HG03354 (cell line): ENCODE results near the gene BAIAP2L2.
"Not testable (repeated sequence)": the region's sequence is repeated elsewhere in the genome, so short reads cannot be mapped to it uniquely, and the experiment has no call there.

Experiments used
- ATAC-seq: cut with Tn5 transposase; IDR thresholded peaks from one replicate; pipeline ENCODE4 v1.9.1; 2021; ENCODE audit warnings: mild to moderate bottlenecking; ENCODE audit not compliant: unreplicated experiment, poor library complexity, severe bottlenecking

The BAIAP2L2 gene

GRCh38 chr22:38085056-38085455 lies 25.4 kb downstream of the BAIAP2L2 start:
- no peak for ATAC-seq

- no peak for ATAC-seq
Observed at GRCh38 chr22:38083931-38084631, 26.4 kb downstream of the BAIAP2L2 start, which contains the start of gene SLC16A8. Gene SLC16A8, minus strand, starts transcription at chr22:38084184. Its CDS starts 1,311 bp downstream, at chr22:38082873.

DNA sequence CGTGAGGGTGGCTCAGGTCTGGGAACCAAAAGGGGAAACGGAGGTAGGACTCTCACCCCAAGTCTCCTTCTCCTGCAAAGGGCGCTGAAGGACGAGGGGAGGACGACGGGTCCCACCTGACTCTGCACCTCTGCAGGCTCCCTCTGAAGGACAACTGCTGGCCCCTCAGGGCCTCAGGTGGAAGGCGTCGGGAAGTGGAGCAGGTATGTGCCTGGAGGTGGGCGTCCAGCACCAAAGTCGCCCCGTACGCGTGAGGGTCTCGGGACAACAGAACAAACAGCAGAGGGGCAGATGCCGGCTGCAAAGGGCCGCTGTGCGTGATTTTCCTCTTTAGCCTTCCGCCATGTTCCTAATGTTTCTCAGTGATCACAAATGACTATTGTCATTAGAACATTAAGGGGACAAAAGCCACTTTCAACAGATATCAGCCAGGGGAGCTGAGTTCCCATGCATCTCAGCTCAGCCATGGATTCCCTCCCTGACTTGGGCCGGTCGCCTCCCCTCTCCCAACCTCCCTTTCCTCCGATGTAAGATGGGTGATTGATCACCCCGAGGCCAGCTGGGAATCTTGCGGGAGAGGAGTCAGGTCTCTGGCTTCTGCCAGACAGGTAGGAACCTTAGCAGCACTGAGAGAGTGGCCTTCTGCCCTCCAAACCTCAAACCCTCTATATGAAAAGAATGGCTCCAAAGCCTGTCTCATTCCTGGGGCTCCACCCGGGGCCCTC lies 27.3 kb downstream of the BAIAP2L2 start:
- no peak for ATAC-seq

DNA sequence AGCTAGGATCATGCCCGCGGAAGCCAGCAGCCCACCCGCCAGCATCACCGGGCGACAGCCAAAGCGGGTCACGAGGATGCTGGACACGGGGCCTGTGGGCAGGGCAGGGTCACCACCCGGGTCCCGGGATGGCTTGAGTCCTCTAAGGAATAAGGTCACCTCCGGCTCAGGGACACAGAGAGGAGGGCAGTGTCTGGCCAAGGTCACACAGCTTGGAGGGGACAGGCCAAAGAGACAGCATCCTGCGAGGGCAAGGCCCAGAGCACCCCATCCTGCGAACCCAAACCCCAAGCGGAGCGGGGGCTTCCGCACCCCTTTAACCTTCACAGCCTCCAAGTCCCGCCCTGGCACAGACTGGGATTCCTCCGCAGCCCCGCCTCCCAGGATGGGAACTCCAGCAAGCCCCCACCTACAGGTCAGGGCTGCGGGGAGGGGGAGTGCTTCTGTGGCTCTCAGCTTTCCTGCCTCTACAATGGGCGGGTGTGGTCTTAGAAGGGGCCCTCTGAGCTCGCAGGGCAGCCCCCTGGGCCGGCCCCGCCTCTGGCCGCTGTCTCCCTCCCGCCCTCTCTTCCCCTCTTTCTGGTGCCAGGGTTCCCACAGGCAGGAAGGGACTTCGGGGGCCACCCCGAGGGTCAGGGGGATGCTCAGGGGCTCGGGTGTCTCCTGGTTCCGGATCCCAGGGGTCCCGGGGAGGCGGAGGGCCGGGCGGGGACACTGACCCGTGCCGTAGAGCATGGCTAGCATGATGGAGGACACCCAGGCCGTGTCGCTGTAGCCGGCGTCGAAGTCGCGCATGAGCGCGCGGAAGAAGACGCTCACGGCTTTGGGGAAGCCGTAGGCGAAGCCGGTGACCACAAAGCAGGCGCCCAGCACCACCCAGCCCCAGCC lies 28.3 kb downstream of the BAIAP2L2 start:
- no peak for ATAC-seq

GRCh38 chr22:38081636-38081940 lies 28.9 kb downstream of the BAIAP2L2 start:
- ATAC-seq = no peak

DNA sequence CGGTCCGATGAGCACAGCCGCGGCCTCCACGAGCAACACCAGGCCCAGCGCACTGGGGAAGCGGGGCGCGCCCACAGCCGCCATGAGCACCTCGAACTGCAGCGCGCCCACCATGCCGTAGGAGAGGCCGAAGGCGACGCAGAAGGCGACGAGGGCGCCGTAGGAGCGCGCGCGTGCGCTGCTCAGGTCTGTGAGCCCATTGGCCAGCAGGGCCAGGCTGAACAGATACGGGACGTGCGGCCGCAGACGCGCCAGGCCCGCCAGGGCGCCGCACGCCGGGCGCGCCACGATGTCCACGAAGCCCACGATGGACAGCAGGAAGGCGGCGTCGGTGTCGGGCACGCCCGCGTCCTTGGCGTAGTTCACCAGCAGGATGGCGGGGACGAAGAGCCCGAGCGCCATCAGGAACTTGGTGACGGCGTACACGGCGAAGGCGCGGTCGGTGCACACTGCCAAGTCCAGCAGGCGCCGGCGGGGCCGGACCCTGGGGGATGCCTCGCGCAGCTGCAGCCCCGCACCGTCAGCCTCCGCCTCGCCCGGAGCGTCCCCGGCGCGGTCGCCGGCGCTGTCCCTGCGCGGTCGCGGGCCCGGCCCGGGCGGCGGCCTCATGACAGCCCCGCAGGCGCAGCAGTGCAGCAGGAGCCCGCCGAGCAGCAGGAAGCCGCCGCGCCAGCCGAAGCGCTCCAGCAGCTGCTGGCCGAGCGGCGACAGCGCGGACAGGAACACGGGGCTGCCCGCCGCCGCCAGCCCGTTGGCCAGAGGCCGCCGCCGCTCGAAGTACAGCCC lies 29.4 kb downstream of the BAIAP2L2 start:
- no peak for ATAC-seq

DNA sequence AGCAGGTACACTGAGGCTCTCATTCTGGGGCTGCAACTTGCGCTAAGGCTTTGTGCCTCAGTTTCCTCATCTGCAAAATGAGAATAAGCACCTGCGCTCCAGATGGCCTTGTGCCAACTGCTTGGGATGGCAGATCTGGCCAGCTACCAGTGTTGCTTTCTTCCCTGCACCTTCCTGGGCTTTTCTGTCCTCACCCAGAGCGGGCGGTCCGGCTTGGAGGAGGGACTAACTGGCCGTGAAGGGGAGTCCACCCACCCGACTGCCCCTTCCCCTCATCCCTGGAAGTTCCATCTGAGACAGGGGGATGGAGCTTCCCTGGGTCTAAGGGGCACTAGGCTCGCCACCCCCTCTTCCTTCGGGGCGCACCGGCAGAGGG lies 30.0 kb downstream of the BAIAP2L2 start:
- ATAC-seq = no peak

- no peak for ATAC-seq
Observed at GRCh38 chr22:38079804-38080203, 30.7 kb downstream of the BAIAP2L2 start.

DNA sequence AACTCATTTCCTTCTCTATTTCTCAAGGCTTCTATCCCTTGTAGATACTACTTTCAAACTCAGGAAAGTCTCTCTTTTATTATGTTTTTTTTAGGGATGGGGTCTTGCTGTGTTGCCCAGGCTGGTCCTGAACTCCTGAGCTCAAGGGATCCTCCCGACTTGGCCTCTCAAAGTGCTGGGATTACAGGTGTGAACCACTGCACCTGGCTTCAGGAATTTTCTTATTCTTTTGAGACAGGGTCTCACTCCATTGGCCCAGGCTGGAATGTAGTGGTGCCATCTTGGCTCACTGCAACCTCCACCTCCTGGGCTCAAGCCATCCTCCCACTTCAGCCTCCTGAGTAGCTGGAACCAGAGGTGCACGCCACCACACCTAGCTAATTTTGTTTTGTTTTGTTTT lies 31.3 kb downstream of the BAIAP2L2 start:
- ATAC-seq = not testable (repeated sequence)

GRCh38 chr22:38078046-38078840 lies 32.2 kb downstream of the BAIAP2L2 start:
- ATAC-seq = no peak

DNA sequence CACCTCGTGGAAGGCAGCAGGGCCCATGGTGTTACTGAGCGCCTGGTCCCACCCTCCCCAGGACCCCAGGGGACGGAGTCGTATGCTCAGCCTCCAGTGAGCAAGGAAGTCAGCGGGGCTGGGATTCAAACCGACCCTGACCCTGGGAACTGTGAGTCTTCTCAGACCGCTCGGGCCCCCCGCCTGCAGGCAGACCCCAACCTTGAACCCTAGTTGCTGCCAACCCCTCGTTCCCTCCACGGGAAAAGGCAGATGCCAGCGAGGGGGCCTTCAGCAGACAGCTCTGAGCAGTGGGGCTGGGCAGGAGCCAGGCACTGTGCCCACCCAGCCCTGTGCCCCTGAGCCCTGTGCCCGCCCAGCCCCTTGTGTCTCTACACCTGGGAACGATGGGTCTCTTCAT lies 32.9 kb downstream of the BAIAP2L2 start:
- ATAC-seq = no peak

- ATAC-seq = no peak
Observed at GRCh38 chr22:38077096-38077495, 33.4 kb downstream of the BAIAP2L2 start.

DNA sequence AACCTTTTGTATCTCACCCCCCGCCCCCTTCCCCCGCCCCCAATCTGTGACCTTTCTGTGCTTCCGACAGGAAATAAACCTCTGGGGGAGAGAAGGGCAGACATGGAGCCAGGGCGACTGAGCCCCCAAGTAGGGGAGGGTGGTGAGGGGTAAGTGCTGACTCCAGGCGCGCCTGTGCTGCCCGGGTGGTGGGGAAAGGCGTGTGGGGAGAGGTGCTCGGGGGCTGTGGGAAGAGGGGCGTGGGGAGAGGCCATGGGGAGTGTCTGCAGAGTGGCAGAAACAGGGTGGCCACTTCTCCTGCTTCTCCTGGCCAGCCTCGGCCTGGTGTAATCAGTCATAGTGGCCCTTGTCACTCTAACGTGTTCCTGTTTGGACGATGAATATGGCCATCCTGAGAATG lies 34.5 kb downstream of the BAIAP2L2 start:
- ATAC-seq = no peak

- ATAC-seq = no peak
Observed at GRCh38 chr22:38075105-38075825, 35.2 kb downstream of the BAIAP2L2 start.

GRCh38 chr22:38074181-38075104 lies 36.0 kb downstream of the BAIAP2L2 start:
- no peak for ATAC-seq

GRCh38 chr22:38073150-38074130 lies 37.0 kb downstream of the BAIAP2L2 start:
- no peak for ATAC-seq
